SW480 (cell line): ENCODE measurements around the gene TBX21.
A peak's percentile ranks its signal among the peaks of the same experiment; 100 is the strongest.

Experiments used
- DNase-seq: peaks from one replicate; pipeline ENCODE4 v3.0.0-alpha.2; 2016; ENCODE audit warnings: low spot score

The TBX21 gene

GRCh38 chr17:47698749-47699535 is 34.1 kb upstream of the TBX21 start:
- peak; percentile 54 for DNase-seq

GRCh38 chr17:47699536-47699840 is 33.5 kb upstream of the TBX21 start:
- no peak for DNase-seq

- DNase-seq: no peak
Measured at GRCh38 chr17:47700471-47701449, 32.3 kb upstream of the TBX21 start.

GRCh38 chr17:47701608-47702007 is 31.4 kb upstream of the TBX21 start:
- DNase-seq: no peak

- DNase-seq: no peak
Measured at GRCh38 chr17:47702391-47702995, 30.5 kb upstream of the TBX21 start.

- no peak for DNase-seq
Measured at GRCh38 chr17:47703191-47703591, 29.8 kb upstream of the TBX21 start.

- DNase-seq: no peak
Measured at GRCh38 chr17:47703671-47704070, 29.4 kb upstream of the TBX21 start.

GRCh38 chr17:47704116-47704515 is 28.9 kb upstream of the TBX21 start:
- DNase-seq: no peak

- no peak for DNase-seq
Measured at GRCh38 chr17:47704736-47705135, 28.3 kb upstream of the TBX21 start.

- no peak for DNase-seq
Measured at GRCh38 chr17:47705536-47706530, 27.2 kb upstream of the TBX21 start.

- no peak for DNase-seq
Measured at GRCh38 chr17:47707056-47707804, 25.8 kb upstream of the TBX21 start.

GRCh38 chr17:47707884-47708283 is 25.2 kb upstream of the TBX21 start:
- DNase-seq: no peak

GRCh38 chr17:47708312-47708863 is 24.6 kb upstream of the TBX21 start:
- DNase-seq: no peak

GRCh38 chr17:47708864-47709541 is 24.0 kb upstream of the TBX21 start:
- DNase-seq: no peak

- no peak for DNase-seq
Measured at GRCh38 chr17:47709594-47709993, 23.4 kb upstream of the TBX21 start.

- DNase-seq: no peak
Measured at GRCh38 chr17:47711366-47712099, 21.5 kb upstream of the TBX21 start.

- DNase-seq: no peak
Measured at GRCh38 chr17:47712330-47713023, 20.6 kb upstream of the TBX21 start.

GRCh38 chr17:47713980-47714700 is 18.9 kb upstream of the TBX21 start:
- DNase-seq: no peak
